Measurements from ENCODE around the gene TRIM25.

The TRIM25 gene

GRCh38 chr17:56851008-56851407 is 62.8 kb downstream of the TRIM25 start:
- no peak for DNase-seq

- no peak for DNase-seq
These were observed 63.3 kb downstream of the TRIM25 start for GRCh38 chr17:56850591-56850990.

GRCh38 chr17:56849131-56849530 is 64.7 kb downstream of the TRIM25 start:
- no peak for DNase-seq

GRCh38 chr17:56847106-56847505 is 66.7 kb downstream of the TRIM25 start:
- no peak for DNase-seq

GRCh38 chr17:56845934-56846333 is 67.9 kb downstream of the TRIM25 start:
- no peak for DNase-seq

- DNase-seq, result no peak
These were observed 71.3 kb downstream of the TRIM25 start for GRCh38 chr17:56842577-56842976.

GRCh38 chr17:56838687-56839086 is 75.2 kb downstream of the TRIM25 start:
- no peak for DNase-seq

All from NCI-H1436 treated with DMSO at 0.1 percent for 48 hours (cell line).